ENCODE data around the gene AP4B1.

- TF ChIP-seq CTCF (IDR thresholded peaks at IDR 0.05; ENCODE audit: low read length) (no peak), EZH2 (IDR thresholded peaks at IDR 0.05; ENCODE audit: borderline replicate concordance, low read length) (no peak)
These were observed 17.0 kb downstream of the AP4B1 start, which contains the start of gene BCL2L15 for GRCh38 chr1:113887402-113888175.
